Breast epithelium (tissue), 4 donors: ENCODE measurements around the gene KPNA1. TPM values are rescaled to one million over a fixed set of nuclear protein-coding genes. Genes with fewer than 3 reads are reported as not detected.

Experiments used
- DNase-seq, 2 donors: peaks; one replicate each; pipeline ENCODE4 v3.0.0-alpha.2; 2019; ENCODE audit warnings: low spot score in 2 of 2
- H3K27ac ChIP-seq, 2 donors: fragments of 200-600 bp; sonication (generic) in 1 of 2; one replicate each; pipeline ENCODE4 v1.5.1; 2016 to 2019; ENCODE audit warnings: mild to moderate bottlenecking in 1 of 2
- H3K27me3 ChIP-seq, 2 donors: fragments of 200-600 bp; sonication (generic) in 1 of 2; one replicate each; pipeline versions ENCODE4 v1.5.1 to v1.6.0; 2017 to 2019; ENCODE audit warnings: control low read depth in 1 of 2, mild to moderate bottlenecking in 1 of 2
- H3K36me3 ChIP-seq: fragments of 200-600 bp; one replicate; pipeline ENCODE4 v1.5.1; 2019
- H3K4me1 ChIP-seq, 2 donors: fragments of 200-600 bp; sonication (generic); one replicate each; pipeline ENCODE4 v1.5.1; 2016 to 2019; ENCODE audit warnings: control low read depth in 1 of 2
- H3K4me3 ChIP-seq, 3 donors: fragments of 200-600 bp; sonication (generic); 1 replicate in 2 of 3; 2 replicates in 1 of 3; pipeline ENCODE4 v1.5.1; 2016 to 2019; ENCODE audit warnings: mild to moderate bottlenecking in 3 of 3, moderate library complexity in 2 of 3
- H3K9me3 ChIP-seq, 2 donors: fragments of 200-600 bp; sonication (generic) in 1 of 2; one replicate each; pipeline ENCODE4 v1.5.1; 2016 to 2019; ENCODE audit warnings: control low read depth in 1 of 2
- POLR2A ChIP-seq: fragments of 450-650 bp; IDR thresholded peaks from one replicate; pipeline ENCODE4 v1.6.1; 2016; ENCODE audit warnings: antibody characterized with exemption, mild to moderate bottlenecking, moderate library complexity
- POLR2AphosphoS5 ChIP-seq, 3 donors: sonication (generic); formaldehyde crosslinking; IDR thresholded peaks; one replicate each; pipeline ENCODE4 v1.6.1; 2017; ENCODE audit warnings: antibody characterized with exemption in 3 of 3
- intact Hi-C: fragments of 100-400 bp; cut with DNase I; formaldehyde crosslinking; loops from one replicate; pipeline ENCODE4 v1.15.1; 2023; ENCODE audit warnings: low total_unique reads
- total RNA-seq, 3 donors: library from RNA; depleted of rRNA; stranded (reverse); fragments of >200 nt; gene quantifications; one replicate each; pipeline ENCODE4 v1.1.0, GENCODE V29; 2016
- TF ChIP-seq, protein P1 (sequence below), 3 donors: fragments of 450-650 bp; IDR thresholded peaks; one replicate each; pipeline ENCODE4 v1.5.1; 2016 to 2017; ENCODE audit warnings: antibody characterized with exemption in 3 of 3, mild to moderate bottlenecking in 3 of 3, moderate library complexity in 3 of 3

KPNA1 gene
- 10 to 100 TPM; 40.3 to 51.7 (median 42.4) TPM for total RNA-seq

DNA sequence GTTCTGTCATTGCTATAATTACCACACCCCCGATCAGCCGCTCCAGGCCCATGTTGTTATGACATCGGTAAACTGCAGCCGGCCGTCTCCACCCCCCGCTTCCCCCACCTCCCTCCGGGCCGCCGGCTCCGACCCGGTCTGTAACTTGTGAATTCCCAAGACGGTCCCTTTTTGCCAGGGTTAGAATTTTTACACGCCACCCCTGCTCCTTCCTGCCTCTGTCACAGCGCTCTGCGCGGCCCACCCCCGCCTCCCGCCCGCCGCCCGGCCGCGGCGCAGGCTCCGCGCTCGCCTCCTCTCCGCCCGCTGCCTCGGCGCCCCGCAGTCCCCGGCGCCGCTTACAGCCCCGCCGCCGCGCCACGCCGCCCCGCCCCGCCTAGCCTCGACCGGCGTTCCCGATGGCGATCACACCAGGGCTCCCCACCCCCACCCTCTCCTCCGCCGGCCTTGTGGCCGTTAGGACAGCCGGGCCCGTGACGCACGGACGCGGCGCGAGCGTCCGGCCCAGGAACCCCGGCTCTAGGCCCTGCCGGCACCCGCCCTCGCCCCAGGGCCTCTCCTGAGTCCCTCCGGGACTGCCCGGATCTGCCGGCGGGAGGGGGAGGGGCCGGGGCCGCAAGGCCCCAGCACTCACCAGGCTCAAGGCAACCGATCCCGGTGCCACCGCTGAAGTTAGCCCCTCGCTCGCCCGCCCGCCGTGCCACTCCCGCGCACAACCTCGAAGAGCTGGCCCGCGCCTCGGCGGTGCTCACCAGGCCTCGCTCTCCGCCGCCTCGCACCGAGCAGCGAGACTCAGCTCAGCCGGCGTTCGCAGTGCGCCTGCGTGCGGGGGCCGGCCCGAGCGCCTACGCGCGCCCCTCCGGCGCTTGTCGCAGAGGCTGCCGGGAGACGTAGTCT lies at the start of gene KPNA1:
KPNA1 (minus strand) TSS at position 817 of the 897 bp plus-strand sequence. CDS start 18,374 bp downstream, outside the sequence.
- peak; percentile 78 to 82 for DNase-seq
- H3K4me1 ChIP-seq: peaks cover 0 to 7% of the 10 kb centered on the region in 2 donors
- H3K27me3 ChIP-seq: no peaks in the 10 kb centered on the region
- TF ChIP-seq, protein P1, sequence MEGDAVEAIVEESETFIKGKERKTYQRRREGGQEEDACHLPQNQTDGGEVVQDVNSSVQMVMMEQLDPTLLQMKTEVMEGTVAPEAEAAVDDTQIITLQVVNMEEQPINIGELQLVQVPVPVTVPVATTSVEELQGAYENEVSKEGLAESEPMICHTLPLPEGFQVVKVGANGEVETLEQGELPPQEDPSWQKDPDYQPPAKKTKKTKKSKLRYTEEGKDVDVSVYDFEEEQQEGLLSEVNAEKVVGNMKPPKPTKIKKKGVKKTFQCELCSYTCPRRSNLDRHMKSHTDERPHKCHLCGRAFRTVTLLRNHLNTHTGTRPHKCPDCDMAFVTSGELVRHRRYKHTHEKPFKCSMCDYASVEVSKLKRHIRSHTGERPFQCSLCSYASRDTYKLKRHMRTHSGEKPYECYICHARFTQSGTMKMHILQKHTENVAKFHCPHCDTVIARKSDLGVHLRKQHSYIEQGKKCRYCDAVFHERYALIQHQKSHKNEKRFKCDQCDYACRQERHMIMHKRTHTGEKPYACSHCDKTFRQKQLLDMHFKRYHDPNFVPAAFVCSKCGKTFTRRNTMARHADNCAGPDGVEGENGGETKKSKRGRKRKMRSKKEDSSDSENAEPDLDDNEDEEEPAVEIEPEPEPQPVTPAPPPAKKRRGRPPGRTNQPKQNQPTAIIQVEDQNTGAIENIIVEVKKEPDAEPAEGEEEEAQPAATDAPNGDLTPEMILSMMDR (IDR thresholded peaks at IDR 0.05): no peak
- TF ChIP-seq POLR2AphosphoS5 (IDR thresholded peaks at IDR 0.05): peak; percentile 88 to 96 (median 89)
- TF ChIP-seq POLR2A: peak; percentile 77
- H3K36me3 ChIP-seq: no peaks in the 10 kb centered on the region
- no peaks in the 10 kb centered on the region for H3K9me3 ChIP-seq
- peak within 1 kb of the TSS; percentile 98 to 99 for H3K27ac ChIP-seq
- H3K4me3 ChIP-seq: peak within 1 kb of the TSS; percentile 85 to 91 (median 88)
- intact Hi-C loops: no loop called here

DNA sequence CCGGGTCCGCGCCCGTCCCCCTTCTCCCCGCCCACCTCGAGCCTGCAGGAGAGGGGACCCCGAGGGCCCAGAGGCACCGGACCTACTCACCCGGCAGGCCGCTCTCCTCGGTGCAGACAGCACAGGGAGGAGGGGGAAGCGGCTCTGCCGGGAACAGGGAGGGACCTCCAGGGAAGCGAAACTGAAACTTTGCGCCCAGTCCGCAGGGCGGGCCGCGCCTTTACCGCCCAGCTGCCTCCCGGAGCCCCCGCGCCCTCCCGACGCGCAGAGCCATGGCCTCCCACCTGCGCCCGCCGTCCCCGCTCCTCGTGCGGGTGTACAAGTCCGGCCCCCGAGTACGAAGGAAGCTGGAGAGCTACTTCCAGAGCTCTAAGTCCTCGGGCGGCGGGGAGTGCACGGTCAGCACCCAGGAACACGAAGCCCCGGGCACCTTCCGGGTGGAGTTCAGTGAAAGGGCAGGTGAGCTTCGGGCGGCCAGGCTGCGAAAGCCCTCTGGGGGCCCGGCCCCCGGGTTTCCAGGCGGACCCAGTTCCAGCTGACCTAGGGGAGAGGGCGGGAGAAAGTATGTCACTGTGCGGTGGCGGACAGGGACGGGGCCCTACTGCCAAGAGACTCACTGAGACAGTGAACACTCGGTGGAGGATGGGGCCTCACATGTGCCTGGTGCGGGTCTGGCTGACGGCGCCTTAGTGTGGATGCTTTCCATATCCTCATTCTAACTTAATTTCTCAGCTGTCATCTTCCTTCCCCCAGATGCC lies 49.6 kb upstream of the KPNA1 start, which contains the start of the genes DTX3L and PARP9:
DTX3L (plus strand) TSS at position 184 of the 758 bp plus-strand sequence; CDS start at position 273, 89 bp downstream.
PARP9 (minus strand) TSS at position 146 of the 758 bp plus-strand sequence. CDS start 4,680 bp downstream, outside the sequence.
- peak; percentile 72 to 76 (median 75) for TF ChIP-seq POLR2AphosphoS5 (IDR thresholded peaks at IDR 0.05)
- TF ChIP-seq, protein P1 (IDR thresholded peaks at IDR 0.05): no peak
- TF ChIP-seq POLR2A: peak; percentile 55
- H3K4me1 ChIP-seq: peaks cover 0 to 9% of the 10 kb centered on the region in 2 donors
- DNase-seq: peak; percentile 65 to 75
- peak within 1 kb of the TSS; percentile 71 to 86 (median 77) for H3K4me3 ChIP-seq
- intact Hi-C loops: loop anchor here (2.0 kb wide), 1 partner anchor 116 kb away; the partner anchor contains the start of gene PARP14
- H3K9me3 ChIP-seq: no peaks in the 10 kb centered on the region
- H3K27ac ChIP-seq: peak within 1 kb of the TSS; percentile 93
- H3K27me3 ChIP-seq: no peaks in the 10 kb centered on the region
- H3K36me3 ChIP-seq: no peaks in the 10 kb centered on the region

- intact Hi-C loops: loop anchor here (2.0 kb wide), 1 partner anchor 117 kb away; the partner anchor contains the start of gene PARP14
- no peaks in the 10 kb centered on the region for H3K27me3 ChIP-seq
- no peaks in the 10 kb centered on the region for H3K9me3 ChIP-seq
- H3K4me3 ChIP-seq: peak overlapping the region; percentile 71 to 86 (median 77)
- H3K36me3 ChIP-seq: no peaks in the 10 kb centered on the region
- H3K27ac ChIP-seq: peak overlapping the region; percentile 93
- peaks cover 0 to 9% of the 10 kb centered on the region in 2 donors for H3K4me1 ChIP-seq
- no peak for DNase-seq
- no peak for TF ChIP-seq POLR2A
- TF ChIP-seq, protein P1 (IDR thresholded peaks at IDR 0.05): no peak
- TF ChIP-seq POLR2AphosphoS5 (IDR thresholded peaks at IDR 0.05): no peak
Measured at GRCh38 chr3:122563717-122564025, 48.9 kb upstream of the KPNA1 start.

- TF ChIP-seq, protein P1 (IDR thresholded peaks at IDR 0.05): no peak
- no peak for TF ChIP-seq POLR2A
- no peak for TF ChIP-seq POLR2AphosphoS5 (IDR thresholded peaks at IDR 0.05)
- intact Hi-C loops: no loop called here
- Histone ChIP-seq H3K4me3 (peak overlapping the region; percentile 71 to 86 (median 77)), H3K27ac (peak overlapping the region; percentile 93), H3K27me3 (no peaks in the 10 kb centered on the region), H3K36me3 (no peaks in the 10 kb centered on the region), H3K9me3 (no peaks in the 10 kb centered on the region), H3K4me1 (peaks cover 0 to 9% of the 10 kb centered on the region in 2 donors)
- no peak for DNase-seq
Measured at GRCh38 chr3:122562923-122563716, 48.4 kb upstream of the KPNA1 start.
